ENCODE data around the gene MGAT4B. TPM values are rescaled to one million over a fixed set of nuclear protein-coding genes. Genes with fewer than 3 reads are reported as not detected.
A peak's percentile ranks its signal among the peaks of the same experiment; 100 is the strongest.

The MGAT4B gene
- total RNA-seq, 1 experiment from 2014 or later, result 59.5 TPM

- Histone ChIP-seq H3K4me1 (ENCODE audit: insufficient read depth, low read length, poor library complexity, severe bottlenecking) (no peaks in the 10 kb centered on the region), H3K4me3 (ENCODE audit: low read depth, low read length, poor library complexity, severe bottlenecking) (no peak overlapping the region), H3K36me3 (ENCODE audit: insufficient read depth, low read length, poor library complexity, severe bottlenecking) (peaks cover 3% of the 10 kb centered on the region), H3K9me3 (ENCODE audit: low read depth, low read length, poor library complexity, severe bottlenecking) (no peaks in the 10 kb centered on the region), H3K27me3 (replicated peaks; ENCODE audit: insufficient read depth, low read depth, low read length, poor library complexity) (no peaks in the 10 kb centered on the region), H3K27ac (ENCODE audit: low read depth, low read length, poor library complexity, severe bottlenecking) (no peak overlapping the region)
- ChIA-PET POLR2A (ENCODE audit: low non-redundant PET) (interaction anchor here (0.5 kb wide), 1 partner anchor 76 kb away, joined by 3 read pairs; no protein-coding TSS in a partner anchor), CTCF (no interaction called here)
- BruUV-seq (replicated peaks), result no TSS peak
- no peak for TF ChIP-seq CTCF (conservative IDR thresholded peaks at IDR 0.05; ENCODE audit: low read depth, low read length)
- no peak for TF ChIP-seq EZH2 (IDR thresholded peaks at IDR 0.05; ENCODE audit: borderline replicate concordance, low read depth, low read length, poor library complexity, severe bottlenecking)
- intact Hi-C loops (cut with micrococcal nuclease; ENCODE audit: unreplicated experiment), result no loop called here
- DNase-seq (ENCODE audit: low spot score), result no peak
These were observed 52.7 kb downstream of the MGAT4B start for GRCh38 chr5:179753971-179754370.

GRCh38 chr5:179749857-179750508 is 56.7 kb downstream of the MGAT4B start:
- BruUV-seq (replicated peaks), result no TSS peak
- no peak for DNase-seq (ENCODE audit: low spot score)
- Histone ChIP-seq H3K4me1 (ENCODE audit: insufficient read depth, low read length, poor library complexity, severe bottlenecking) (no peaks in the 10 kb centered on the region), H3K27ac (ENCODE audit: low read depth, low read length, poor library complexity, severe bottlenecking) (no peak overlapping the region), H3K9me3 (ENCODE audit: low read depth, low read length, poor library complexity, severe bottlenecking) (no peaks in the 10 kb centered on the region), H3K27me3 (replicated peaks; ENCODE audit: insufficient read depth, low read depth, low read length, poor library complexity) (no peaks in the 10 kb centered on the region), H3K4me3 (ENCODE audit: low read depth, low read length, poor library complexity, severe bottlenecking) (no peak overlapping the region), H3K36me3 (ENCODE audit: insufficient read depth, low read length, poor library complexity, severe bottlenecking) (peaks cover 3% of the 10 kb centered on the region)
- ChIA-PET POLR2A (ENCODE audit: low non-redundant PET) (no interaction called here), CTCF (no interaction called here)
- TF ChIP-seq CTCF (conservative IDR thresholded peaks at IDR 0.05; ENCODE audit: low read depth, low read length) (no peak), EZH2 (IDR thresholded peaks at IDR 0.05; ENCODE audit: borderline replicate concordance, low read depth, low read length, poor library complexity, severe bottlenecking) (no peak)
- intact Hi-C loops (cut with micrococcal nuclease; ENCODE audit: unreplicated experiment), result no loop called here

- Histone ChIP-seq H3K27ac (ENCODE audit: low read depth, low read length, poor library complexity, severe bottlenecking) (no peak overlapping the region), H3K4me3 (ENCODE audit: low read depth, low read length, poor library complexity, severe bottlenecking) (no peak overlapping the region), H3K36me3 (ENCODE audit: insufficient read depth, low read length, poor library complexity, severe bottlenecking) (peaks cover 3% of the 10 kb centered on the region), H3K4me1 (ENCODE audit: insufficient read depth, low read length, poor library complexity, severe bottlenecking) (no peaks in the 10 kb centered on the region), H3K27me3 (replicated peaks; ENCODE audit: insufficient read depth, low read depth, low read length, poor library complexity) (no peaks in the 10 kb centered on the region), H3K9me3 (ENCODE audit: low read depth, low read length, poor library complexity, severe bottlenecking) (no peaks in the 10 kb centered on the region)
- CTCF ChIA-PET, result no interaction called here
- BruUV-seq (replicated peaks), result no TSS peak
- no peak for DNase-seq (ENCODE audit: low spot score)
- TF ChIP-seq CTCF (conservative IDR thresholded peaks at IDR 0.05; ENCODE audit: low read depth, low read length) (no peak), EZH2 (IDR thresholded peaks at IDR 0.05; ENCODE audit: borderline replicate concordance, low read depth, low read length, poor library complexity, severe bottlenecking) (no peak)
- intact Hi-C loops (cut with micrococcal nuclease; ENCODE audit: unreplicated experiment), result no loop called here
- POLR2A ChIA-PET (ENCODE audit: low non-redundant PET), result no interaction called here
These were observed 58.9 kb downstream of the MGAT4B start for GRCh38 chr5:179747811-179748210.

Small RNAs within 50 kb of the gene (microRNA-seq; reads per million reads assigned to microRNA genes)
- 3.5 reads per million, percentile 9 among the genes with 10 or more reads in this experiment for gene MIR1229

Other genes starting within 250 kb of the MGAT4B start
- 918 and 972 TPM in 2 replicates for gene HNRNPH1, start 183.2 kb downstream of the MGAT4B start, total RNA-seq (2021)
- not detected in 2 replicates for gene CBY3, start 125.8 kb downstream of the MGAT4B start, total RNA-seq (2021)
- 598 and 609 TPM in 2 replicates for gene CANX, start 107.9 kb downstream of the MGAT4B start, total RNA-seq (2021)
- gene MAML1, start 74.0 kb downstream of the MGAT4B start, total RNA-seq (2021), result 34.3 and 34.4 TPM in 2 replicates
- 0.58 and 1.5 TPM in 2 replicates for gene LTC4S, start 12.9 kb downstream of the MGAT4B start, total RNA-seq (2021)
- gene SQSTM1, start 14.0 kb upstream of the MGAT4B start, total RNA-seq (2021), result 84.1 and 105 TPM in 2 replicates
- gene MRNIP, start 52.0 kb upstream of the MGAT4B start, total RNA-seq (2021), result 29.9 and 31.3 TPM in 2 replicates
- gene TBC1D9B, start 101.0 kb upstream of the MGAT4B start, total RNA-seq (2021), result 68.2 and 77.0 TPM in 2 replicates